HG02852 (cell line): ENCODE measurements around the gene AQP5.
"Not testable (repeated sequence)": the region's sequence is repeated elsewhere in the genome, so short reads cannot be mapped to it uniquely, and the experiment has no call there.

Source experiments
- ATAC-seq: cut with Tn5 transposase; IDR thresholded peaks from one replicate; pipeline ENCODE4 v1.9.1; 2021; ENCODE audit warnings: mild to moderate bottlenecking, moderate library complexity; ENCODE audit not compliant: unreplicated experiment

The AQP5 gene

DNA sequence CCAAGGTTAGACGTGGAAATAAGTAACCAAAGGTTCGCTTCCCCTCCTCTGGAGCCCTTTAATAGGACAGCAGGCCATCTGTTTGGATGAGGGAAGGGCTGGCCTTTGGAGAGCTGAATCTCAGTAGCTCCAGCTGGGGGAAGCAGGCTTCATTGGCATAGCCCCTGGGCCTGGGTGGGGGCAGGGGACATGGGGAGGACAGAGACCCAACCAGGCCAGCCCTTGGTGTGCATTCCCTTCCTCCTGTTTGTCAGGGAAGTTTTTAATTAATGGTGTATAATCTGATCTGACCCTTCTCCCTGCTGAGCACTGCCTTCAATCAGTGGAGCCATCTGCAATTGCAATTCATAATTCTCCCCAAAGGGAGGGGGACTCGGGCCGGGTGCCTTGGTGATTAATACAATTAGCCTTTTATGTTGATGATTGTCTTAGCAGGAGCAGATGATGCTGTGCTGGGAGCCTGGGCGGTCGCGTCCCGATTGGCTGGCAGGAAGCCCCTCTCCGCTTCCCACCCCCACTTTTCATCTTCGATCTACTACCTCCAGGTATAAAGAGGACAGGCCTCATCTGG is 17.4 kb downstream of the AQP5 start:
- no peak for ATAC-seq

DNA sequence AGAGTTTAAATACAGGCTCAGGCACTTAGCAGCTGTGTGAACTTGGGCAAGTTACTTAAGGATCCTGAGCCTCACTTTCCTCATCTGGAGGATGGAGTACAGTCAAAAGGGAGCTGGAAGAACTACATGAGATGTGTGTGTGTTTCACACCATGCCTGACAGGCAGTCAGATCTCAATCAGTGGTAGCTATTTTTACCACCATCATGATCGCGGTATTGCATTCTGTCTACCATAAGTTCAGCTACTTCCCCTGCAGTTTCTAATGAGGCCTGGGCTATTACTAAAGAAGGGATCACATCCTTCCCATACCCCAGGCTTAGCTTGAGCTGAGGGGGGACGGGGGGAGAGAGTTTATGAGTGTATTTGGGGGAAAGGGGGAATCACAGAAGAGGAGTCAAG is 18.1 kb downstream of the AQP5 start:
- no peak for ATAC-seq

DNA sequence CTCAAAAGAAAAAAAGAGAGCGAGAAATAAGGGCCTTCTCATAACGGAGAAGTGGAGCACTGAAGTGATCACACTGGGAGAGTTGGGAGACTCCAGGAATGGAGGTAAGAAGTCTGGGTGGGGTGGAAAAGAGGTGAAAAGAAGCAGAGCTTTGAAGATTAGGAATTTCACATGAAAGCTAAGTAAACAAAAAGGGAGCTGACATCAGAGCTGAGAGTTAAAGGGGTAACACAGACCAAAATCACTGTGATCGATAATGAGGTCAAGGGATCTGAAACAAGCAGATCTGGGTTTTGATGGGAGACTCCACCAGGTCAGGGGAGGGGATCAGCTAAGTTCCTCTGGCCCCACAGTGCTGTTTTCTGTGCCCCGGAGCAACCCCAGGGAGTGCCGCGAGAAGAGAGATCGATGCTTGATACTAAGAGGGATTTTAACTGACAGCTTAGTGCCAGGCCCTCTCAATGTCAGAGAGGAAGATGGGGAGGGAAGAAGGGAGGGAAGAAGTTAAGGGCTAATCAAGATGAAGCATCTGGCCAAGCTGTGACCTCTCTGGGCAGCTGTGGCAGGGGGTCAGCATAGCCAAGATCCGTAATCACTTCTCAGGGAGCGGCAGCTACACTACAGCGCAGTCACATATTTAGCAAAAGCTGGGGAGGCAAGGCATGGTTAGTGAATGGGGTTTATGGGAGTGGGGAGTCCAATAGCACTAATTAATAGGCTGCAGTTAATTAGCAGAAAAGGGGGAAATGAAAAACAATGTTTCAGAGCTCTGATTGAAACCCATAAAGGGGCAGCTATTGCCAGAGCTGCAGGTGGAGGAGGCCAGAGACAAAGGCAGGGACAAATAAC is 19.1 kb downstream of the AQP5 start:
- ATAC-seq: no peak

DNA sequence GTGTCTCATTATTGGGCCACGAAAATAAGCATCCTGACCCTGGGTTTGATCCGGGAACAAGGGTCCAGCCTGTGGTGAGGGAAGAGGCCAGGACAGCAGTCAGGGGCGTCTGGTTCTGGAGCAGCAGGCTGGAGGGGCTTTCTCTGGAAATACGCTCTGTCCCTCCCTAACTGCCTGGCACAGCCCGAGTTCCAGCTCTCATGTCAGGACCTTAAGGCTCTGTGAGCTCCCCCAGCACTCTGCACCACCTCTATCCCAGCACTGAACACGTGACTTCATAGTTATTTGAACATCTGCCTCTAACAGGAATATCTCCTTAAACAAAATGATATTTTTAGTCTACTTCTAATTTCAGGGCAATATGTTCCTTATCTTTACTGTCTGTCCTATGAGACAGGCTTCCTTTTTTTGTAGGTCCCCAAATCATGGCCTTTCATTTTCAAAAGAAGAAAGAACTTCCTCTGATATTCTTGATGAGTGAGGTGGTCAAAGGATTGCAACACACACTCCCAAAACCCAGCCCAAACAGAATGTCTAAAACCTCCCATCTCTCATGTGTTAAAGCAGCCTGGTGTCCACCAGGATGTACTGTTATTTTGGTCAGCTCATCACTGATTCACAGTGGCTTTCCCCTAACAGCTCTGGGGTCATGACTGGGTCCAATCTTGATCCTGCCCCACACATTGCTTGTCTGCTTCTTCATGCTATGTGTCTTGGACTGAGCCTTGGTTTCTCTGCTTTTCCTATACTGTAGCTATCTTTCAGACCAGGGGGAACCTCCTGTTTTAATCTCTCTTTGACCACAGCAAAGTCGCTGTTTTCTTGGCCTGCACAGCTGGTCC is 20.8 kb downstream of the AQP5 start:
- no peak for ATAC-seq

DNA sequence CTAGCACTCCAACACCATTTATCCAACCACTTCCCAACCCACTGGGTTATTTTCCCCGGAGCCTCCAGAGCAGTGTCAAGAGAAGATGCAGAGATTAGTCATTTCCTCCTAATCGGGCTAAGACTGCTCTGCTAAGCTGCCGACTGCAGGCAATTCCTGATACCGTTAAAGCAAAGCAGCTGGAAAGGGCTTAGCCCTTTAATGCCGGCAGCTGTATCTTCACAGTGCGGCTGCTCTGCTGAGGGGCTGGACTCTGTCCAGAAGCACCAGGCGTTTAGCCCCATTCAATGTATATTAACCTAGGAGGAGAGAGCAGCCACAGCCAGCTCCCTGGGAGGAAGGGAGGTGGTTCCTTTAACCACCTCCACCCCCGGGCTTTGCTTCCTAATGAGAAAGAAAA is 22.2 kb downstream of the AQP5 start:
- no peak for ATAC-seq

DNA sequence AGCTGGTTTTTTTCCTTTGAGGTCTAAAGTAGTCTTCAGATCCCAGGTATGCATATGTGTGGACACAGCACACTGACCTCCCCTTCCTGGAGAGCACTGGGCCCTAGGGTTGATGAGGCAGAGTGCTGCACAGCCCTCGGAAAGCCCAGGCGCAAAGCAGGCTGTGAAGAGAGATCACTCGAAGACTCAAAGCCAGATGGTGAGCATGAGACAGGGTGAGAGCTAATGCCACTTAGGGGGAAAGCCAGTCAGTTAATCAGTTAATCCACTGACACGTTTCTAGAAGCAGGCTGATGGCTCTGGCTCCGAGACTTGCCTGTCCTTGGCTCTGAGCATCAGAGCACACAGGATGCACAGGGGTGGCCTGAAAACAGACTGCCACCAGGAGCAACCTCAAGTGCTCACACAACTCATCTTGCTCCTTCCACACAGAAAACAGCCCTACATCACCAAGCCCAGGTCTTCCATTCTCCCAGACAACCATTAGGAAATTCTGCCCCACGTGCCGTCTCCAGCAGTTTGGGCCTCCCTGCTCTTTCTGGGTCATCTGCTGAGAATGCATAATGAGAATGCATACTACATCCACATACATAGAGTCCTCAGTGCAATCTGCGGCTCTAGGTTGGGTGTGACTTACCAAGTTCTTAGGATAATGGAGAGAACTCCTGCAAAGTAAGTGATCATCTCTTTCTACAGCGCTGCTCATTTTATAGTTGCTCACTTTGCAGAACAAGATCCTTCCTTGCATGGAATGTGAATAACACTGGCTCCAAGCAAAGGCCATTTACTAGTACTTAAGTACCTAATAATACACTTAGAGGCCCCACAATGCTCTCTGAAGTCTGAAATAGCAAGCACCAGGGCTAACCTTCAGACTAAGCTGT is 23.0 kb downstream of the AQP5 start:
- ATAC-seq: no peak

DNA sequence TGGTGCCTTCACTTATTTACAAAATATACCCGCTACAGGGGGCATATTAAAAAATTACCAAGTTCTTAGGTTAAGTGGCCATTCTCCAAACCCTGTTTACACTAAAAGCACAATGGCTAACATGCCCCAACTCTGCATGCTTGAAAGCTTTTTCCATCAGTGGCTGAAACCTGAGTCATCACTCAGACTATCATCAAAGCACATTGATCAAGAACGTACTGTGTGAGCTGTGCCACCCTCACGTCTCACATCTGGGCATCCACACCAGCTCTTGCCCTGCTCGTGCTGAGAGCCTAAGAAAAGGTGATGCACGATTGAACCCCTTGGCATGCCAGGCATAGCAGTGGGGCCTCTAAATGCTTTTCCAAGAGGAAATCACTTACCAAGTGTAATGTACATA is 24.3 kb downstream of the AQP5 start:
- no peak for ATAC-seq

DNA sequence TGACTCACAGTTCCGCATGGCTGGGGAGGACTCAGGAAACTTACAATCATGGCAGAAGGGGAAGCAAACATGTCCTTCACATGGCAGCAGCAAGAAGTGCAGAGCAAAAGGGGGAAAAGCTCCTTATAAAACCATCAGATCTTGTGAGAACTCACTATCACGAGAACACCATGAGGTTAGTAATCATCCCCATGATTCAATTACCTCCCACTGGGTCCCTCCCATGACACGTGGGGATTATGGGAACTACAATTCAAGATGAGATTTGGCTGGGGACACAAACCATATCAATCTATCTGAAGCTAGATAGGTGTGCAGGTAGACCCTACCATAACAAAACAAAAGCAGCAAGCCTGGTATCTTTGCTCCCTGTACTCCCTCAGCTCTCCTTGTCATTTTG is 24.8 kb downstream of the AQP5 start:
- not testable (repeated sequence) for ATAC-seq

DNA sequence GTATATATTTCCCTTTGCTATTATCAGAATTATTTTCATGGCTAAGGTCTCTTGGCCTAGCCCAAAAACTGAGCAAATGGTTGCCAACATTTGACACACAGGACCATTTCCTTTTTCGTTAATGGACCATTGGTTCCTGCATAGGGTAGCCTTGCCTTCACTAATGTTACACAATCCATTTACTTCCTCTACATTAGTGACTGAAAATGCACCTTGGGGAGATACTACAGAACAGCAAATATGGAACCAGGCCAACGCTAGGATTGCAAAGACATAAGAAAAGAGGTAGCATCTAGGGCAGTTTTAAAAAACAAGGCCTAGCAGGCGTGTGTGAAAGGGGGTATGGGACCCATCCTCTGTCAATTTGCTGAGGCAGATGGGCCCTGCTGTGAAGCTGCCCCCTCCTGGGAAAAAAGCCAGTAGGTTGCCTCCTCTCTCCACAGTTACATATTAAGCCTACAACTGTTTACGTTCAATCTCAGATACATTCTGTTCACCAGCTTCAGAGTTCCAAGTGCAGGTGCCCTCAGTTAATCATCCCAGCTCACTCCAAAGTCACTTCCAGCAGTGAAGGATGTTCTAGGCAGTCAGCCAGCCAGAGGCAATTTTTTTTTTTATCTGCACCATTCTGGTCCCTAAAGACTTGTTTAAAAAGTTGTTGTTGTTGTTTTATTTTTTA is 26.1 kb downstream of the AQP5 start:
- no peak for ATAC-seq

DNA sequence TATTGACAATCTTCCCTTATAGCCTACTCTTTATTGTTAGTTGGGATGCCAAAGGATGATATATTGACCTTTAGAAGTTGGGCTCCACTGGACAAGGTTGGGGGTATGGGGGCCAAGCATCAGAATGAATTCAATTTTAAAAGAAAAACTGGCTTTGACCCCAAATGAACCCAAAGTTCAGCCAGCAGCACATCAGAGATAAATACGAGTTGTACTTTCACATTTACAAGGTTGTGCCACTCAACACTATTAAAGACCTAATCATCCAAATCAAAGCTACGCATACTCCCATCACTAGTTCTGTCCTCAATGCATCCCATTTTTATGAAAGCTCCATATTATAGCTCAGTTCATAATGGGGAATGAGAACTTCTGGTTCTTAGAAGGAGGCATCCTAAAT is 27.7 kb downstream of the AQP5 start:
- not testable (repeated sequence) for ATAC-seq

DNA sequence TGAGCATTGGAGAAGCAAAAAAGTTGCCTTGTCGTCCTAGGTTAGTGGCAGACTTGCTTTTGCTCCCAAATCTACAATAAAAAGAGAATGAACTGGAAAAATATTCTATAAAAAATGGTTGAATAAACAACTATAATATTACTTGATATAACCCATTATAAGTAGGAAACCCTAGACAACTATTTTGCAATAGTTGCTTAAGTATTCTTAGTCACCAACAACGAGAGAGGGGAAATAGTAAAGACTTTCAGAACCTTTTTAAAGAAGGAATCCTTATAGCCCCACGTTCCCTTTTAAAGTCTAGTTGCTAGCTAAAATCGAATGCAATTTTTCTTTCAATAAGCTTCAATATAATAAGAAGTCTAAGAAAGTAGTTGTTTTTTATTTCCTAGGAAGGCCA is 28.6 kb downstream of the AQP5 start:
- ATAC-seq: no peak

DNA sequence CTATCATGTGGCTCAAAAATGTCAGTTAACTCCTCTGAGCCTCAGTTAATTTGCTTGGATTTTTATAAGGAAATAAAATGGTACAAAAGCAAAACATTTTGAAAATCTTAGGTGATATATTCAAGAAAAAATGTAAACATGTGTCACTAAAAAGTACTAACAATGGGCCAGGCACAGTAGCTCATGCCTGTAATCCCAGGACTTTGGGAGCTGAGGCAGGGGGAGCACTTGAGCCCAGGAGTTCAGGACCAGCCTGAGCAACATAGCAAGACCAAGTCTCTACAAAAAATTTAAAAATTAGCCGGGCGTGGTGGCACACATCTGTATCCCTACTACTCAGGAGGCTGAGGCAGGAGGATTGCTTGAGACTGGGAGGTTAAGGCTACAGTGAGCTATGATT is 36.8 kb downstream of the AQP5 start:
- ATAC-seq: no peak

DNA sequence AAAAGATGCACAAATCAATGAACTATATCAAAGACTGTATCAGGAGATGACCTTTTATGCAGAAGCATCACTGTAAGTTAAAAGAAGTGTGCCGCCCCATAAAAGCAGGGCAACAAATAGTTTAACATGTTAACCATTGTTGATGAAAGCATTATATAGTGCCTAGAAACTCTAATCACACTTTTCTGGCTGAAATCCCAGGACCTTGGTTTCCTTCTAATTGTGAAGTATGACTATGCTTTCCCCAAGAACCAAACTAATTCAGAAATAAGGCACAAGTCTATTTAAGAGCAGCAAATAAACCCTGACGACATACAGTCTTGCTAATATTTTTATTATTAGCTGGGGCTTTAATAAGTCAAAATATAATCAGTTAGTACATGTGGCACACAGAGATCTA is 41.9 kb downstream of the AQP5 start:
- no peak for ATAC-seq

DNA sequence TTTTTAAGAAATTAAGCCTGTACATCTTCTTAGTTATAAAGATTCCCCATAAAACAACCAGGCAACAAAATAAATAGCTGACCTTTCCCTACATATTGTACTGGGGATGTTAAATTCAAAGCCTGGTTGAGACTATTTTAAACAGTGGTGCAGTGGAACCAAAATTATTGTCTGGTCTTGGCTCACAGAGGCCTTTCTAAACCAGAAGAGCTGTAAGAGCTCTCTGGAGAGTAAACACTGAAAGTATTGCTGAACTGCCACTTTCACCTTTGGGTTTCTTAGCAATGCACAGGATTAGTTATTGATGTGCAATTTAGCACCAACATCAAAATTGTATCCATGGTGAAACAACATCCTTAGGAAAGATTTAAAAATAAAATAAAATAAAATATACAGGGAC is 43.0 kb downstream of the AQP5 start:
- no peak for ATAC-seq

DNA sequence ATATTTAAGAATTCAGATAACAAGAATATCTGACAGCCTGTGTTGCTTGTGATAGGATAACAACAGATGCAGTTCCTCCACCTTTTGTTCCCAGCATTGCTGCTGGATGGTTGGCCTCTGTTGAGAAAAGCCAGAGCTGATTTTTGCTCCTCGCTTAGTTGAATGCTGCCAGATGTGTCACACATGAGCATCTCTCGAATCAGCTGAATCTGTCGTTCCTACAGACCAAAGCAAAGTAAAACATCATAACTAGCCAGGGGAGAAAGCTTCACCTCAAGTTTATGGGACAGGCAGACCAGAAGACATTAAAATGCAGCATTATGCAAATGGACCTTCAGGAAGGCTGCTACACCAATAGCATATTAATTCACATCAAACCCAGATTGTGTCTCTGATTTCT is 43.5 kb downstream of the AQP5 start:
- no peak for ATAC-seq

DNA sequence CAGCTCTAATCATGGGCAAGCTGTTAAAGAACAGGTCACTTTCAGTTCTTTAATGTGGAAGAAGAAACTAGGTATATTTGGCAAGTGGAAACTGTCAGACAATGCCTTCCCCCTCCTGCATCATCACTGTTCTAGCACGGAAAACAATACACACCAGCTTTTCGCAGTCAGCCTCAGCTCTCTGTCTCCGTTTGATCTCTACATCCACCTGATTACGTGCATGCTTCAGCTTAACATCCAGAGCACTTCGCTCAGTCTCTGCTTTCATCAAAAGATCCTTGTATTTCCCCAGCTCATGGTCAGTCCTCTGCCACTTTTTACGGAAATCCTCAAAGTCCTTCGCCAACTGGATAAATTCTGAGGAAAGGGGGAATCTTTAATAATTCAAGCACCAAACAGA is 44.6 kb downstream of the AQP5 start:
- ATAC-seq: no peak

DNA sequence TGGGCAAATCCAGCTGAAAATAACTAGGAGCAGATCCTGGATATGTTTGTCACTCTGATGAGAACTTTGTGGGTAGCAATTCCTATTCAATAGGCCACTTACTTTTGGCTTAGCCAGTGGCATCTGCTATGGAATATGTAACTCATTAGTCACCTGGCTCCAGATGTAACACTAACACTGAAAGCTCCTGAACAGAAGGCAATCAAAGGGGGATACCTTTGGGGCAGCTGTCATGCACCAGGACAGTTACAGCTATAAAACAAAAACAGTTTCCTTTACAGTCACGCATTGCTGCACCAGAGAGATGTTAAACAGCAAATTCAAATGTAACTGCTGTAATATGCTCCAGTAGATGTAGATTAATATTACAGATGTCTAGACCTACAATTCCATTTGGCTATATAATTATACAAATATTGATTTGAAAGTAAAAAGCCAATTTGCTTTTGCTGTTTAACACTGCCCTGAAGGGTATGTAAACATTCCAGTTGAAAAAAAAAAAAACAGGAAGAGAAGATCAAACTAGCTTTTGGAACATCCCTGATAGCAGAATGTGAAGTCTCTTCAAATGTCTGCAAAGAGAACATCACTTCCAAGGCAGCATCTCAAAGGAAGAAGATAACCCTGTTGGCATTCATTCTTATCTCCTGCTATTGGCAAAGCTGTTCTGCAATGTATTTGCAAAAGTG is 45.2 kb downstream of the AQP5 start:
- ATAC-seq: no peak

DNA sequence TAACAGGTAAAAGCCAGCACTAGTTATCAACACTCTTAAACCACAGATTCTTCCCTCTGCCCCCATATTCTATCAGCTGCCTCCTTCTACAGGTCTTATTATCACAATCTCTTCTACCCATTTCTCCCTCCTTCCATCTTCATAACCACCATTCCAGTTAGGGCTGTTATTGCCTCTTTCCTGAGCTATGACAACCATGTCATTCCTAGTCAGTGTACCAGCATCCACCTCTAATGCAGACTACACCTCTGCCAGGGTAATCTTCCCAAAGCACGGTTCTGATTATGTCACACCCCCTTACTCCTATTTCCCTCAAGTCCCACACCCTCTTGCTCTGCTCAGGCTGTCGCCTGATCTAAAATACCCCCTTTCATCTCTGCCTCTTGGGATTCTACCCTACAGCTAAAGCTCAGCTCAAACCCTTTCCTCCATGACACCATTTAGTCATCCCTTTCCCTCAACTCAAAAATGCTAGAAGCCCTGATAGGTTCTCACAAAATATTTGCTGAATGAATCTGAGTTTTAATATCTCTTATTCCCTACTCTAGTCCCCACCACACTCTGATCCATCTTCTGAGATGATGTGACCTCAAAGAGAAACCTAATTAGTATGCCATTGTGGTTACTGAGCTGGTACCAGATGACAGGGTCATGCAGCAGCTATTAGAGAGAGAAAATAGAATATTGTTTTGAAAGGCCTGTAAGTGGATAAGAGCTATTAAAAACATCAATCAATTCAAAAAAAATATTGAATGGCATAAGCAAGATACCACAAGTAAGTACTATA is 51.9 kb downstream of the AQP5 start:
- no peak for ATAC-seq

DNA sequence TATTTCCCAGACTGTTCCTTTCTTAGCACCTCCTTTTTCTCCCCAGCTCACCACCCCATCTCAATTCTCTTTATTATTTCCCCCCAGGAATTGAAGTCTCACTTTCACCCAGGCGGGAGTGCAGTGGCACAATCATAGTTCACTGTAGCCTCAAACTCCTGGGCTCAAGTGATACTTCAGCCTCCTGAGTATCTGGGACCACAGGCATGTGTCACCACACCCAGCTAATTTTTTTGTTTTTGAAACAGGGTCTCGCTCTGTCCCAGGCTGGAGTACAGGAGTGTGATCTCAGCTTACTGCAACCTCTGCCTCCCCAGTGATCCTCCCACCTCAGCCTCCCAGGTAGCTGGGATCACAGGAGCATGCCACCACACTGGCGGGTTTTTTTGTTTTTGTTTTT is 52.7 kb downstream of the AQP5 start:
- no peak for ATAC-seq
